Stimulated activated naive CD8-positive, alpha-beta T cell treated with anti-CD3 and anti-CD28 coated beads, Interleukin-15, amount 100 ng/mL, for 72 hours (primary cell): ENCODE data around the gene ARAP3.

Source experiments
- ATAC-seq: fragments of 150-1000 bp; cut with Tn5 transposase; 2 replicates; pipeline ENCODE4 v1.10.0; 2021; ENCODE audit warnings: mild to moderate bottlenecking, moderate library complexity
- DNase-seq, 2 donors: peaks; one replicate each; pipeline ENCODE4 v3.0.0; 2021 to 2022
- H3K27ac Mint-ChIP-seq, 2 donors: one replicate each; pipeline ENCODE4 v1.8.0; 2022; ENCODE audit warnings: mild to moderate bottlenecking in 2 of 2, mixed read lengths in 2 of 2, moderate library complexity in 2 of 2
- H3K27me3 Mint-ChIP-seq: one replicate; pipeline ENCODE4 v1.8.0; 2022; ENCODE audit warnings: mixed read lengths
- H3K4me1 Mint-ChIP-seq: one replicate; pipeline ENCODE4 v1.8.0; 2022; ENCODE audit warnings: mild to moderate bottlenecking, mixed read lengths
- H3K4me3 Mint-ChIP-seq, 2 donors: one replicate each; pipeline ENCODE4 v1.8.0; 2022; ENCODE audit warnings: mild to moderate bottlenecking in 2 of 2, mixed read lengths in 2 of 2, moderate library complexity in 1 of 2
- H3K9me3 Mint-ChIP-seq, 2 donors: one replicate each; pipeline ENCODE4 v1.8.0; 2022; ENCODE audit warnings: mixed read lengths in 2 of 2

The ARAP3 gene

DNA sequence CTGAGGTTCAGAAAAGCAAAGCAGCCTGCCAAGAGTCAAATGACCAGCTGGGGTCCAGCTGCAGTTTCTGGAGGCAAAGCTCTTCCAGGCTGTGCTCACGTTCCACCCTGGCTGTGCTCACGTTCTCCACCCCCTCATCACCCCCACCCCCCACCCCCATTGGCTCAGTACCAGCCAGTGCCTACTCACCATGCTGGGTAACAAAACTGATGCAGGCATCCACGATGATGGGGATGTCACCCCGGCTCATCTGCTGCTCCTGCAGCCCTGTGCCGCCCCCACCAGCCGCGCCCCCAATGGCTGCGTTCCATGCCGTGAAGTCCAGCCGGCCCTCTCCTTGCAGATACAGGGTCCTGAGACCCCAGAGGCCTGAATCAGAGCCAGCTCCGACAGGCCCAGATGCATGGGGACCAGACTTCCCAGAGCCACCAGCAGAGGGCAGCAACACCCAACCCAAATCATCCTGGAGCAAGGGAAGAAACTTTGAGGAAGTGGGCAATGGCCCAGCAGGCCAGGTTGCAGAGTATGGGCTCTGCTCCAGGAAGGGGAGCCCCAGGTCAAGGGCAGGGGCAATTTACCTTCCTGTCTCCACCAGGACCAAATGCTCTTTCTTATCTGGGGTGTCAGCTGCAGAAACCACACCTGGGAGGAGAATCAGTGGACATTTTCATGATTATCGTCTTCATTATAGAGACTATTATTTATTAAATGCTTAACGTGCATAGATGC lies 17.1 kb downstream of the ARAP3 start:
- DNase-seq (peak; percentile 71 to 77), ATAC-seq (peak; percentile 92)
- Mint-ChIP-seq H3K27me3 (no peaks in the 10 kb centered on the region), H3K4me3 (no peak overlapping the region), H3K4me1 (peaks cover 7% of the 10 kb centered on the region), H3K27ac (peak overlapping the region in 1 of 2 donors; percentile 75), H3K9me3 (no peaks in the 10 kb centered on the region)

GRCh38 chr5:141663506-141663905 lies 18.5 kb downstream of the ARAP3 start:
- Mint-ChIP-seq H3K9me3 (no peaks in the 10 kb centered on the region), H3K4me3 (no peak overlapping the region), H3K4me1 (peaks cover 7% of the 10 kb centered on the region), H3K27ac (no peak overlapping the region), H3K27me3 (no peaks in the 10 kb centered on the region)
- ATAC-seq (no peak), DNase-seq (no peak)

DNA sequence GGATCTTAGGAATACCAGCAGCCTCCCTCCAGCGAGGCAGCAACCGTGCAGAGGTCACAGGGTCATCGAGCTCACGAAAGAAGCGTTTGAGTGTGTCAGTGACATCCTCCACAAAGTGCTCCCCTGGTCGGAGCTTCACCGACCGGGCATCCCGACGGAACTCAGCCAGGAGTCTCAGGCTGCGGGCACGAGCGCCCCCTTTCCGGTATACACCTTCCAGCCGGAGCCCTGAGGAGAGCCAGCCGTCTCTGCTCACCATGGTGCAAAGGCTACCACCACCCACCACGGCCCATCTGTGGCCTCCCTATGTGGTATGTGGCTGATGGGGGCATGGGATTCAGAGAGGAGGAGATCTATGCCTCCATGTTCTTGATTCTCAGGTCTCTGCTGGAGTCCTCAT lies 20.0 kb downstream of the ARAP3 start:
- Mint-ChIP-seq H3K27ac (no peak overlapping the region), H3K4me3 (no peak overlapping the region), H3K9me3 (no peaks in the 10 kb centered on the region), H3K27me3 (no peaks in the 10 kb centered on the region), H3K4me1 (peaks cover 7% of the 10 kb centered on the region)
- ATAC-seq: no peak
- no peak for DNase-seq

DNA sequence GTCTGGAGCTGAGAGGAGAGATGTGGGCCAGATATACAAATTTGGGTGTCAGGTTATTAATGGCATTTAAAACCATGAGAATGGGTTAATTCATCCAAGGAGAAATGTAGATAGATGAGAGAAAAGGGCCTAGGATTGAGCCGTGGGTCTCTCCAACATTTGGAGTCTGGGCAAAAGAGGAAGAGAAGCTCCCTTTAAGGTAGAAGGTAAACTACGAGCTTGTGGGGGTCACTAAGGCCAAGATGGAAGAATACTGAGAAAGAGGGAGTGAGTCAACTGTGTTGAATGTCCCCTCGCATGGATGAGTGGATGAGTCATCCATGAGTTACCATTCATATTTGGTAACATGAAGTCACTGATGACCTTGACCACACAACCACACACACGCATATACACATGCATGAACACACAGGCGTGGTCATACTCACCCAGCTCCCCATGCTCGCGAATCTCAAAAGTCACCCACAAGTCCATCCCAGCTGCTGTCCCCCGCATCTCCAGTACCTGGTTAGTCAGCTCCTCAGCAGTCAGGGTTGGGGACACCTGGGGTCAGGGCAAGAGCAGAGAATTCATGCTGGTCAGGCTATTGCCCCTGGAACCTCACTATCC lies 24.0 kb downstream of the ARAP3 start:
- ATAC-seq: peak; percentile 76
- no peaks in the 10 kb centered on the region for H3K9me3 Mint-ChIP-seq
- H3K27ac Mint-ChIP-seq: no peak overlapping the region

GRCh38 chr5:141657404-141657803 lies 24.6 kb downstream of the ARAP3 start:
- Mint-ChIP-seq H3K9me3 (no peaks in the 10 kb centered on the region), H3K4me1 (peaks cover 4% of the 10 kb centered on the region), H3K27me3 (no peaks in the 10 kb centered on the region), H3K27ac (no peak overlapping the region), H3K4me3 (no peak overlapping the region)
- no peak for ATAC-seq
- no peak for DNase-seq

More for the DNA sequence above, 24.0 kb downstream of the ARAP3 start:
- no peaks in the 10 kb centered on the region for H3K4me1 Mint-ChIP-seq
- H3K27me3 Mint-ChIP-seq: no peaks in the 10 kb centered on the region
- no peak overlapping the region for H3K4me3 Mint-ChIP-seq
- DNase-seq: no peak

- Mint-ChIP-seq H3K4me1 (peaks cover 12% of the 10 kb centered on the region), H3K27me3 (no peaks in the 10 kb centered on the region), H3K9me3 (no peaks in the 10 kb centered on the region), H3K4me3 (no peak overlapping the region), H3K27ac (peak overlapping the region in 1 of 2 donors; percentile 34)
- ATAC-seq: no peak
- no peak for DNase-seq
Measured at GRCh38 chr5:141656396-141656795, 25.6 kb downstream of the ARAP3 start.

- H3K27me3 Mint-ChIP-seq: no peaks in the 10 kb centered on the region
- ATAC-seq (no peak), DNase-seq (no peak)
- H3K9me3 Mint-ChIP-seq: no peaks in the 10 kb centered on the region
- H3K4me1 Mint-ChIP-seq: peaks cover 26% of the 10 kb centered on the region
- H3K27ac Mint-ChIP-seq: no peak overlapping the region
- no peak overlapping the region for H3K4me3 Mint-ChIP-seq
Measured at GRCh38 chr5:141655020-141655419, 27.0 kb downstream of the ARAP3 start.

DNA sequence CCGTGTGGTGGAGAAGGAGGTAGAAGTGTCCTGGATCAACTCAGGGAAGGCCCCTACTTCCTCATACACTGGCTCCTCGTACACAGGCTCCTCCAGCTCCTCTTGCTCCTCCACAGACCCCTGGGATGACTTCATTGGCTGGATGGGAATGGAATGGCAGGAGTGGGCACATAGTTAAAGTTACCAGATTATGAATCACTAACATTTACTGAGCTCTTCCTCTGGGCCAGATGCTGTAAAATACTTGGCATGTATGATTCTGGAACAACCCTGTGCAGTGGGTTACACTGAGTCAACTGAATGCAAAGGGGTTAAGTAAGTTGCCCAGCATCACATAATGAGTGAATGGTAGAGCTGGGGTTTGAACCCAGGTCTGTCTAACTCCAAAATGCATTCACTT lies 27.7 kb downstream of the ARAP3 start:
- Mint-ChIP-seq H3K4me1 (peaks cover 33% of the 10 kb centered on the region), H3K4me3 (no peak overlapping the region), H3K27ac (no peak overlapping the region), H3K27me3 (no peaks in the 10 kb centered on the region), H3K9me3 (no peaks in the 10 kb centered on the region)
- ATAC-seq: no peak
- no peak for DNase-seq

GRCh38 chr5:141651728-141652105 lies 30.3 kb downstream of the ARAP3 start:
- ATAC-seq (no peak), DNase-seq (no peak)
- H3K4me3 Mint-ChIP-seq: peak overlapping the region; percentile 96 to 97
- no peaks in the 10 kb centered on the region for H3K27me3 Mint-ChIP-seq
- H3K9me3 Mint-ChIP-seq: no peaks in the 10 kb centered on the region
- H3K27ac Mint-ChIP-seq: peak overlapping the region in 1 of 2 donors; percentile 97
- peaks cover 38% of the 10 kb centered on the region for H3K4me1 Mint-ChIP-seq

GRCh38 chr5:141650851-141651727 lies 30.9 kb downstream of the ARAP3 start, which contains the start of gene FCHSD1:
Gene FCHSD1 (minus strand): TSS chr5:141651418. CDS start chr5:141651368, 50 bp downstream.
- peaks cover 38% of the 10 kb centered on the region for H3K4me1 Mint-ChIP-seq
- ATAC-seq (peak; percentile 90), DNase-seq (peak; percentile 83 to 86)
- peak within 1 kb of the TSS; percentile 97 for H3K27ac Mint-ChIP-seq
- peak within 1 kb of the TSS; percentile 96 to 97 for H3K4me3 Mint-ChIP-seq
- no peaks in the 10 kb centered on the region for H3K9me3 Mint-ChIP-seq
- H3K27me3 Mint-ChIP-seq: no peaks in the 10 kb centered on the region

DNA sequence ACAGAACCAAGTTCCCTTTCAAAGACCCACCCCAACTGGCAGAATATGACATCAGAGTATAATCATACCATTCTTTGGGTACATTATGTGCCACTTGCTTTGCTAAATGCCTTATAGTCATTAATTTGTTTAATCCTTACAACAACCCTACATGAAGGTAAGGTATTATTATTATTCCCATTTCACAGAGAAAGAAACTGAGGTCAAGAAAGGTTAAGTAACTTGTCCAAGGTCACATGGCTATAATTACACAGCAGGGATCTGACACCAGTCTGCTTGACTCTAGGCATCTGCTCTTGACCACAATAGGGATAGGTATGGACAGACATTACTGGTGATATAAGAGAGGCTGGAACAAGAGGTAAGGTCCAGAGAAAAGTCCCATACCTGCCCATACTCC lies 32.1 kb downstream of the ARAP3 start:
- Mint-ChIP-seq H3K27ac (no peak overlapping the region), H3K9me3 (no peaks in the 10 kb centered on the region), H3K4me1 (peaks cover 41% of the 10 kb centered on the region), H3K4me3 (peak overlapping the region; percentile 96 to 97), H3K27me3 (no peaks in the 10 kb centered on the region)
- ATAC-seq (no peak), DNase-seq (no peak)

GRCh38 chr5:141649056-141649688 lies 32.9 kb downstream of the ARAP3 start:
- no peak for DNase-seq
- Mint-ChIP-seq H3K9me3 (no peaks in the 10 kb centered on the region), H3K4me1 (peaks cover 47% of the 10 kb centered on the region), H3K4me3 (no peak overlapping the region), H3K27ac (no peak overlapping the region), H3K27me3 (no peaks in the 10 kb centered on the region)
- ATAC-seq: no peak

GRCh38 chr5:141647851-141648250 lies 34.2 kb downstream of the ARAP3 start:
- no peaks in the 10 kb centered on the region for H3K27me3 Mint-ChIP-seq
- H3K9me3 Mint-ChIP-seq: no peaks in the 10 kb centered on the region
- DNase-seq (no peak), ATAC-seq (no peak)
- peaks cover 47% of the 10 kb centered on the region for H3K4me1 Mint-ChIP-seq
- no peak overlapping the region for H3K4me3 Mint-ChIP-seq
- no peak overlapping the region for H3K27ac Mint-ChIP-seq

- ATAC-seq: no peak
- no peaks in the 10 kb centered on the region for H3K27me3 Mint-ChIP-seq
- no peak for DNase-seq
Measured at GRCh38 chr5:141647242-141647641, 34.8 kb downstream of the ARAP3 start.

GRCh38 chr5:141646026-141646425 lies 36.0 kb downstream of the ARAP3 start:
- peaks cover 49% of the 10 kb centered on the region for H3K4me1 Mint-ChIP-seq
- H3K9me3 Mint-ChIP-seq: no peaks in the 10 kb centered on the region
- no peaks in the 10 kb centered on the region for H3K27me3 Mint-ChIP-seq
- DNase-seq (no peak), ATAC-seq (no peak)
- no peak overlapping the region for H3K27ac Mint-ChIP-seq
- H3K4me3 Mint-ChIP-seq: no peak overlapping the region

More at GRCh38 chr5:141647242-141647641, 34.8 kb downstream of the ARAP3 start:
- H3K27ac Mint-ChIP-seq: peak overlapping the region in 1 of 2 donors; percentile 9
- no peaks in the 10 kb centered on the region for H3K9me3 Mint-ChIP-seq
- no peak overlapping the region for H3K4me3 Mint-ChIP-seq
- peaks cover 47% of the 10 kb centered on the region for H3K4me1 Mint-ChIP-seq
